Stimulated activated CD8-positive, alpha-beta memory T cell treated with anti-CD3 and anti-CD28 coated beads, Interleukin-2, amount 100 ng/mL, for 1 hour (primary cell): ENCODE results near the gene SRM.
"Not testable (repeated sequence)": the region's sequence is repeated elsewhere in the genome, so short reads cannot be mapped to it uniquely, and the experiment has no call there.

Experiments used
- DNase-seq, 2 donors: peaks; one replicate each; pipeline ENCODE4 v3.0.0-alpha.2; 2020; ENCODE audit warnings: low read depth in 2 of 2

Gene SRM

GRCh38 chr1:11019358-11019757, 40.5 kb downstream of the SRM start:
- not testable (repeated sequence) for DNase-seq

- no peak for DNase-seq
These were observed 46.7 kb downstream of the SRM start for GRCh38 chr1:11013160-11013531.

DNA sequence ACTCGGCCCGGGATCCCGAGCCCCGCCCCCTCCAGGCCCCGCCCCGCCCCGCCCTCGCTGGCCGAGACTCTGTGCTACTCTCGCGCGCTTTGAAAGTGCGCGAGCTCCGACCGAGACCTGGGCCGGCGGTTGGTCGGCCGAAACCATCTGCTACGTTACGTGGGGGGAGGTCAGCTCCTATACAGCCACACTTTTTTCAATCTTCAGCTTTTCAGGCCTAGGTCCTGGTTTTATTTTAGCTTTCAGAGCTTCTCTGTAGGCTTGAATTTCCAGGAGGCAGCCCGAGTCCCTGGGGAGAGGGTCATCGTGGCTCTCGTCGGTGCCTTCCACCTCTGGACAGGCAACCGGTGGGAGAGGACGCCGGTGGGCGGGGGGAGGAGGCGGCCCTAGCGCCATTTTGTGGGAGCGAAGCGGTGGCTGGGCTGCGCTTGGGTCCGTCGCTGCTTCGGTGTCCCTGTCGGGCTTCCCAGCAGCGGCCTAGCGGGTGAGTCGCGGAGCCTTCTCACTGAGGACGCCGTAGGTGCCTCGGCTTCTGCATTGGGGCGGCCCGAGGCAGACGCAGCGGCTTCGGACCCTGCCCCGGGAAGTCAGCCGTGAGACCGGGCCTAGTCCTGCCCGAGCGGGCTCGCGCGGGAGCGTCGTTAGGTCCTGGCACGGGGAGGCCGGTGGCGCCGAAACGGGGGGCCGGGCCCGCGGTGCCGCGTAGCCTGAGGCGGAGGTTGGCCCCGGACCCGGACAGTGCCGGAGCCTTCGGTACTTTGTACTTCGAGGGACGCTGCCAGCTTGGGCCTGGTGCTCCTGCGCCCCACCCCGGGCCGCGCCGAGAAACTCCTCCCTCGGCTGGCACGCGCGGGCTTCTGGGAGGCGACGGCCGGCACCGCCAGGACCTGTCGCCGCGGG, 47.3 kb downstream of the SRM start, which contains the start of gene TARDBP:
Gene TARDBP, plus strand, starts transcription at position 395 of the 900 bp plus-strand sequence. CDS start 1,074 bp downstream, outside the sequence.
- peak; percentile 70 to 76 for DNase-seq
